GM12878 (cell line): ENCODE measurements around the gene ETV4.

ENCODE experiments used
- CBFB ChIP-seq: IDR thresholded peaks from 2 replicates; pipeline ENCODE4 v1.6.1; 2016; ENCODE audit warnings: antibody characterized with exemption, low read depth
- CEBPB ChIP-seq, 2 experiments: fragments of 150-350 bp in 1 of 2; IDR thresholded peaks; 2 replicates each; pipeline ENCODE4 v1.6.1; 2012 to 2014; ENCODE audit warnings: low read depth in 2 of 2, low read length in 2 of 2, borderline replicate concordance in 1 of 2, inconsistent platforms in 1 of 2
- CTCF ChIP-seq, 3 experiments: IDR thresholded peaks in 2 of 3; conservative IDR thresholded peaks in 1 of 3; 2 replicates each; pipeline ENCODE4 v1.5.1; 2011; ENCODE audit warnings: low read depth in 3 of 3, low read length in 3 of 3, mild to moderate bottlenecking in 3 of 3, control low read depth in 2 of 3, moderate library complexity in 2 of 3, inconsistent platforms in 1 of 3, mixed read lengths in 1 of 3; ENCODE audit not compliant: control insufficient read depth in 2 of 3, insufficient read depth in 1 of 3; ENCODE audit errors: extremely low read depth in 1 of 3
- KAT2A ChIP-seq: conservative IDR thresholded peaks from 2 replicates; pipeline ENCODE4 v1.6.1; 2011; ENCODE audit warnings: low read depth, low read length; ENCODE audit not compliant: control insufficient read depth
- MAX ChIP-seq: IDR thresholded peaks from 2 replicates; pipeline ENCODE4 v1.6.1; 2012; ENCODE audit warnings: low read depth, low read length, improper control_type of control experiment
- NR2C2 ChIP-seq: IDR thresholded peaks from 2 replicates; pipeline ENCODE4 v1.6.1; 2011; ENCODE audit warnings: borderline replicate concordance, low read depth; ENCODE audit not compliant: control insufficient read depth, insufficient read length
- POLR2A ChIP-seq: IDR thresholded peaks from 2 replicates; pipeline ENCODE4 v1.6.1; 2011; ENCODE audit warnings: low read depth, mild to moderate bottlenecking, low read length
- ZNF24 ChIP-seq: fragments of 450-650 bp; IDR thresholded peaks from 2 replicates; pipeline ENCODE4 v1.6.1; 2017; ENCODE audit warnings: antibody characterized with exemption, mild to moderate bottlenecking

GRCh38 chr17:43554857-43555256, 8.7 kb upstream of the ETV4 start:
- TF ChIP-seq CTCF (IDR thresholded peaks at IDR 0.05 in 2 of 3, conservative IDR thresholded peaks at IDR 0.05 in 1 of 3; ENCODE audit: control insufficient read depth in 2 of 3, extremely low read depth in 1 of 3, insufficient read depth in 1 of 3, low read depth in 3 of 3, low read length in 3 of 3) (no peak), POLR2A (no peak), CEBPB (IDR thresholded peaks at IDR 0.05; ENCODE audit: borderline replicate concordance in 1 of 2, low read depth in 2 of 2, low read length in 2 of 2) (no peak), KAT2A (no peak), CBFB (no peak), ZNF24 (no peak), MAX (no peak), NR2C2 (no peak)
